Endothelial cell of umbilical vein (primary cell): ENCODE measurements around the gene LMLN.

Experiments
- CTCF ChIP-seq, 2 donors: IDR thresholded peaks; 1 replicate in 1 of 2; 2 replicates in 1 of 2; pipeline ENCODE4 v1.5.1; 2011; ENCODE audit warnings: low read length in 2 of 2, mild to moderate bottlenecking in 2 of 2, moderate library complexity in 2 of 2, control low read depth in 1 of 2, inconsistent platforms in 1 of 2, low read depth in 1 of 2; ENCODE audit not compliant: insufficient read depth in 1 of 2; ENCODE audit errors: extremely low read depth in 1 of 2
- MYC ChIP-seq: IDR thresholded peaks from one replicate; pipeline ENCODE4 v1.6.1; 2011; ENCODE audit warnings: mild to moderate bottlenecking, low read depth, low read length
- POLR2A ChIP-seq: IDR thresholded peaks from 2 replicates; pipeline ENCODE4 v1.6.1; 2012; ENCODE audit warnings: low read depth, mild to moderate bottlenecking, control low read depth, low read length
- POLR2AphosphoS5 ChIP-seq: IDR thresholded peaks from 2 replicates; pipeline ENCODE4 v1.6.1; 2012; ENCODE audit warnings: low read depth, mild to moderate bottlenecking, control low read depth, low read length, moderate library complexity; ENCODE audit not compliant: insufficient read depth

- TF ChIP-seq MYC (no peak), CTCF (IDR thresholded peaks at IDR 0.05; ENCODE audit: extremely low read depth in 1 of 2, insufficient read depth in 1 of 2, low read depth in 1 of 2, low read length in 2 of 2) (no peak), POLR2AphosphoS5 (no peak), POLR2A (no peak)
Measured at GRCh38 chr3:198018416-198018815, 58.4 kb downstream of the LMLN start.
